Adipocyte (in vitro differentiated cells): ENCODE results near the gene FAM81A.
A peak's percentile ranks its signal among the peaks of the same experiment; 100 is the strongest.
"Not testable (repeated sequence)": the region's sequence is repeated elsewhere in the genome, so short reads cannot be mapped to it uniquely, and the experiment has no call there.

ENCODE experiments used
- DNase-seq: peaks from one replicate; pipeline ENCODE4 v3.0.0-alpha.2; 2015; ENCODE audit warnings: low read depth
- H3K27me3 ChIP-seq: replicated peaks from 2 replicates; pipeline ENCODE4 v1.7.0; 2013; ENCODE audit warnings: mild to moderate bottlenecking, low read length, moderate library complexity; ENCODE audit not compliant: control insufficient read depth, insufficient read depth
- H3K36me3 ChIP-seq: 2 replicates; pipeline ENCODE4 v1.7.0; 2013; ENCODE audit warnings: low read length, mild to moderate bottlenecking, moderate library complexity; ENCODE audit not compliant: control insufficient read depth, insufficient read depth, severe bottlenecking
- H3K4me1 ChIP-seq: 2 replicates; pipeline ENCODE4 v1.7.0; 2013; ENCODE audit warnings: mild to moderate bottlenecking, low read length, moderate library complexity; ENCODE audit not compliant: control insufficient read depth, insufficient read depth
- H3K4me3 ChIP-seq: 2 replicates; pipeline ENCODE4 v1.7.0; 2013; ENCODE audit warnings: mild to moderate bottlenecking, low read length, moderate library complexity
- H3K9ac ChIP-seq: 2 replicates; pipeline ENCODE4 v1.7.0; 2013; ENCODE audit warnings: mild to moderate bottlenecking, low read length, moderate library complexity
- H3K9me3 ChIP-seq: 2 replicates; pipeline ENCODE4 v1.7.0; 2013; ENCODE audit warnings: mild to moderate bottlenecking, low read length, moderate library complexity; ENCODE audit not compliant: control insufficient read depth

FAM81A gene

DNA sequence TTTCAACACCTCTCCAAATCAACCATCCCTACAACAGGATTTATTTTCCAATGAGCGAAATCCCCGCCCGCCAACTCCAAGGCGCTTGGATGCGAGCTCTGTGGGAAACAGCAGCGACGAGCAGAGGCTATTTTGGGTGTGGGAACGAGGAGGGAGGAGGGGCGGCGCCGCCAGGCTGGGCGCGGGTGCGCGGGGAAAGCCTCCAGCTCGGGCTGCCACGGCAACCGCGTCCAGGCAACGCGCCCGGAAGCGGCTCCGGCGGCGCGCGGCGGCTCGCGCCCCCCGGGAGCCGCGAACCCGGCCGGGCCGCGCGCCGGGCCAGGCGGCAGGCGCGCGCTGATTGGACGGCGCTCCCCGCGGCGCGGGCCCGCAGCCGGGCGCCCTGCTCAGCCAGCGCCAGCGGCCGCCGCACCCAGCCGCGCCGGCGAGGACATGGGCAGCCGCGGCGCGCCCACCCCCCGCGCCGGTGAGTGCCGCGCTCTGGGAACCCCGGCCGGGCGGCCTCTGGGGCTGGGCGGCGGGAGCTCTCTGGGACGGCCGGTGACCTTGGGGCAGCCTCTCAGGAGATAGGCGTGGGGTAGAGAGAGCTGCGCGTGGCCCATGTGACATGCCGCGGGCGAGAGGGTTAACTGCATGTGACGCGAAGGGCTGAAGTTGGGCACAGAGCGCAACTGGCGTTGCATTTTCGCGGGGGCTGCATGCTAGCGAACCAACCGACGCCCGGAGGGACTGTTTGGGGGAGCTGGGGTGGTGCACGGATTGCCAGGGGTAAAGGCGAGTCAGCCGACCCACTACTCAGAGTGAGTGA, at the start of gene FAM81A:
Gene FAM81A, plus strand, starts transcription at position 370 of the 808 bp plus-strand sequence. CDS start 20,441 bp downstream, outside the sequence.
- Histone ChIP-seq H3K27me3 (peaks cover 3% of the 10 kb centered on the region), H3K4me3 (peak within 1 kb of the TSS; percentile 79), H3K9me3 (no peaks in the 10 kb centered on the region), H3K9ac (peak within 1 kb of the TSS; percentile 38), H3K4me1 (peaks cover 13% of the 10 kb centered on the region), H3K36me3 (no peaks in the 10 kb centered on the region)
- DNase-seq: peak; percentile 89

DNA sequence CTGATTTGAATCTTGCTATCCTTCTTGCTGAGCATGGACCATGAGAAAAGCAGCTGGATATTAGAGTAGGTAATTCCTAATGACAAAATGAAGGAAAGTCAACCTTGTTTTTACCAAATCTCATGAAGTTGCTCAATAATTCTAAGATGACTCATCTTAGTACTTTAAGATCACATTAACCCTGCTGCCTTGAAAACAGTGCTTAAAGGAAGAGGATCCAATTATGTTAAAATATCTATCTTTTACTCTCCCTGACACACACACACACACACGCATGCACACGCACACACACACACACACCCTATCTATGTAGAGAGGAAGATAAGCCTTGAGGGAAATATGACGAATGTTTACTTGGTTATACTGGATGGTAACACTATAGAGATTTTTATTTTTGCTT, 49.3 kb upstream of the FAM81A start:
- H3K4me1 ChIP-seq: peaks cover 13% of the 10 kb centered on the region
- no peak overlapping the region for H3K9ac ChIP-seq
- H3K27me3 ChIP-seq: no peaks in the 10 kb centered on the region
- H3K9me3 ChIP-seq: no peaks in the 10 kb centered on the region
- no peaks in the 10 kb centered on the region for H3K36me3 ChIP-seq
- peak; percentile 75 for DNase-seq
- peak overlapping the region; percentile 12 for H3K4me3 ChIP-seq

DNA sequence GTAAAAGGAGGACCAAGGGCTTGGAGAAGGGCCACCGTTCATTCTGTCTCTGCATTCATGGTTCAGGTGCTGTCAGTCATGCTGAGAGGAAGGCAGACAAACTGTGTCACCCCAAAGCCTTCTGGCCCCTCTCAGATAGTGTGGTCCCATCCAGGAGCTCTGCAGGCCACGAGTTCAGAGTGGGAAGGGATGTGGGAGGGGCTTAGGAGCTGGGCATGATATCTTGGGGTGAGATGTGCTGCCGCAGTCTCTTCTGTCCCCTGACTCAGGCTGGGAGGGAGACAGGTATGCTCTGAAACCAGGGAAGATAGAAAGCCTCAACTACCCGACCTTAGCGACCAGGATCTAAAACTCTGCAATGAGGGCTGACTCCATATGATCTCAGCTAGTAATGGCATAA, 45.7 kb upstream of the FAM81A start:
- Histone ChIP-seq H3K36me3 (no peaks in the 10 kb centered on the region), H3K27me3 (no peaks in the 10 kb centered on the region), H3K9ac (no peak overlapping the region), H3K4me3 (no peak overlapping the region), H3K4me1 (peaks cover 13% of the 10 kb centered on the region), H3K9me3 (no peaks in the 10 kb centered on the region)
- DNase-seq: no peak

DNA sequence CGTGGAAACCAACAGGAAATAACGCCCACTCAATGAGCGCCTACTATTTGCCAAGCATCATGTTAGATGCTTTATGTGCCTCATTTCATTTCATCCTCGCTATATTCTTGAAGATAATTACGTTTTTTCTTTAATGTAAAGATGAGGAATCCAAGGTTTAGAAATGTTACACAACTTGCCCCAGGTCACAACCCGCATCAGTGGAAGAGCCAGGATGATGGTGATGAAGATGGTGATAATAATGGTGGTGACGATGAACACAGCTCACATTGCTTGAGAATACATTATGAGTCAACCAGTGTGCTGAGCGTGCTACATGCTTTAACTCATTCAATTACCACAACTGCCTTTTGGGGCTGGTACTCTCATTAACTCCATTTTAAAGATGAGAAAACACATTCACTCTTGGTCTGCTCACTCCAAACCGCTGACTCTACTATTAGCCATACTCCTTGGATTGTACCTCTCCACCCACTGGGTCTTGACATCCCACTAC, 43.8 kb upstream of the FAM81A start:
- H3K9me3 ChIP-seq: no peaks in the 10 kb centered on the region
- H3K4me1 ChIP-seq: no peaks in the 10 kb centered on the region
- no peak for DNase-seq

DNA sequence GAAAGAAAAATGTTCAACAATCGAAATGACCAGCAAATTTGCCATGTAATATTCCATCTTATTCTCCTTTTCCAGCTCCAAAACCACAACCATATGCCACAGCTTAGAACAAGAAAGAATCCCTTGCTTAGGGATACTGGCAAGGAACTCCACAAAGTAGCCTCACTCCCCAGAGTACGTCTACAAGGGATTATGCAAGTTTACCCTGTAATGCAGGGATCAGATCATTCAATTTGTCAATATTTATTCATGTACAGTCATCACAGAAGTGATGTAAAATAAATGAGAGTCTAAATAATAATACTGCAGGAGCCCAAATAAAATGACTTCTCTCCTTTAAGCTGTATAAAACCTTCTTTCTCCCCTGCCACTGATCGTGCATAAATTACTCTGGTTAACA, 41.8 kb upstream of the FAM81A start:
- peaks cover 4% of the 10 kb centered on the region for H3K27me3 ChIP-seq
- H3K4me3 ChIP-seq: no peak overlapping the region
- DNase-seq: no peak
- no peaks in the 10 kb centered on the region for H3K4me1 ChIP-seq
- H3K36me3 ChIP-seq: no peaks in the 10 kb centered on the region
- H3K9me3 ChIP-seq: no peaks in the 10 kb centered on the region
- H3K9ac ChIP-seq: no peak overlapping the region

More for the DNA sequence above, 43.8 kb upstream of the FAM81A start:
- H3K9ac ChIP-seq: no peak overlapping the region
- H3K4me3 ChIP-seq: no peak overlapping the region
- peaks cover 4% of the 10 kb centered on the region for H3K27me3 ChIP-seq
- H3K36me3 ChIP-seq: no peaks in the 10 kb centered on the region

DNA sequence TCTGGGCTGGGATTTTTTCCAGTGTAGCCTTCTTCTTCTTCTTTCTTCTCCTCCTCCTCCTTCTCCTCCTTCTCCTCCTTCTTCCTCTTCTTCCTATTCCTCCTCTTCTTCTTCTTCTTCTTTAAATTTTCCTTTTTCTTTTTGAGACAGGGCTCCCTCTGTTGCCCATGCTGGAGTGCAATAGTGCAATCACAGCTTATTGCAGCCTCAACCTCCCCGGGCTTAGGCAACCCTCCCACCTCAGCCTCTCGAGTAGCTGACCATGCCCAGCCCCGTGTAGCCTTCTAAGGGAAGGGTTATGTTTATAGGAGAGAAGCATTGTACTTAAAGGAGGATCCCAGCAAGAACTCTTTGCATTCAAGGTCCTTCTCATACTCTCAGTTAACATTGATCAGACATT, 41.3 kb upstream of the FAM81A start:
- H3K36me3 ChIP-seq: no peaks in the 10 kb centered on the region
- no peak for DNase-seq
- no peak overlapping the region for H3K9ac ChIP-seq
- H3K27me3 ChIP-seq: peaks cover 4% of the 10 kb centered on the region
- no peaks in the 10 kb centered on the region for H3K4me1 ChIP-seq
- no peak overlapping the region for H3K4me3 ChIP-seq
- H3K9me3 ChIP-seq: no peaks in the 10 kb centered on the region

DNA sequence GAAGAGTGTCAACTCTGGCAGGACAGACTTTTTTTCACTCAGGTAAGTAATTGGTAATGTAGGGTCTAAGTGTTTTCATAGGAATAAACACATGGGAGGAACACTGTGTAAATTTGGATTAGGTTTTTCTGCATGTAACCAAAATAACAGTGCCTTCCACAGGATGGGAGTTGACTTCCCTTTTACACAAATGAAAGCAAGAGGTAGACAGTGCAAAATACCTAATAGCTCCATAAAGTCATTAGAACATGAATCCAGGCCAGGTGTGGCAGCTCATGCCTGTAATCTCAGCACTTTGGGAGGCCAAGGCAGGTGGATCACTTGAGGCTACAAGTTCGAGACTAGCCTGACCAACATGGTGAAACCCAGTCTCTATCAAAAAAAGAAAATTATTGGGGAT, 39.8 kb upstream of the FAM81A start:
- Histone ChIP-seq H3K9me3 (no peaks in the 10 kb centered on the region), H3K4me3 (no peak overlapping the region), H3K4me1 (no peaks in the 10 kb centered on the region), H3K27me3 (peaks cover 4% of the 10 kb centered on the region), H3K9ac (no peak overlapping the region), H3K36me3 (no peaks in the 10 kb centered on the region)
- no peak for DNase-seq

DNA sequence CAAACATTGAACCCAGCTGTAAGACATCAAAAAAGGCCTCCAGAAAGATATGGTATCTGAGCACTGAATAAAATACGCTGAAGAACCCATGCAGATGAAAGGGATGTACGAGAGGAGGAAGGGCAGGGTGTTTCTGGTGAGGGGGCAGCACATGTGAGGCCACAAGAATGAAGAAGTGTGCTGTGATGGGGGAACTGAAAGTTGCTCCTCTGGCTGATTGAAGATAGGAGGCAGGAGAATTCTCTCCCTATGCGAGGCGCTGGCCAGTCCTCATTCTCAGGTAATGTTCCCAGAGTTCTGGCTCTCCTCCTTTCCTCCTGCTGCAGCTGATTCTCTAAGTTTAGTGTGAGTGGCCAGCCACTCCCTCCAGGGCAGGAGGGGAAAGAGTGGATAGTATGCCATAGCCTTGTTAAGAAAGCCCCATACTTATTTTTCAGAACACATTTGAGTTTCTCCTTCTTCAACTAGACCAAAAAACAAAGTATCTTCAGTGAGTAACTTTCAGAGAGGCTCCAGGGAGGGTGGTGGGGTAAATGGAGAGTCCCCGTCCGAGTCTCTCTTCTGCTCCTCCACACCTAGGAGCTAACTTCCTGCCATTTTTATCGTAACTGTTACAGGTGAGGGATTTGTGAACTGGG, 38.4 kb upstream of the FAM81A start:
- Histone ChIP-seq H3K4me3 (no peak overlapping the region), H3K27me3 (peaks cover 4% of the 10 kb centered on the region), H3K36me3 (no peaks in the 10 kb centered on the region), H3K4me1 (no peaks in the 10 kb centered on the region), H3K9ac (no peak overlapping the region), H3K9me3 (no peaks in the 10 kb centered on the region)
- DNase-seq: no peak

DNA sequence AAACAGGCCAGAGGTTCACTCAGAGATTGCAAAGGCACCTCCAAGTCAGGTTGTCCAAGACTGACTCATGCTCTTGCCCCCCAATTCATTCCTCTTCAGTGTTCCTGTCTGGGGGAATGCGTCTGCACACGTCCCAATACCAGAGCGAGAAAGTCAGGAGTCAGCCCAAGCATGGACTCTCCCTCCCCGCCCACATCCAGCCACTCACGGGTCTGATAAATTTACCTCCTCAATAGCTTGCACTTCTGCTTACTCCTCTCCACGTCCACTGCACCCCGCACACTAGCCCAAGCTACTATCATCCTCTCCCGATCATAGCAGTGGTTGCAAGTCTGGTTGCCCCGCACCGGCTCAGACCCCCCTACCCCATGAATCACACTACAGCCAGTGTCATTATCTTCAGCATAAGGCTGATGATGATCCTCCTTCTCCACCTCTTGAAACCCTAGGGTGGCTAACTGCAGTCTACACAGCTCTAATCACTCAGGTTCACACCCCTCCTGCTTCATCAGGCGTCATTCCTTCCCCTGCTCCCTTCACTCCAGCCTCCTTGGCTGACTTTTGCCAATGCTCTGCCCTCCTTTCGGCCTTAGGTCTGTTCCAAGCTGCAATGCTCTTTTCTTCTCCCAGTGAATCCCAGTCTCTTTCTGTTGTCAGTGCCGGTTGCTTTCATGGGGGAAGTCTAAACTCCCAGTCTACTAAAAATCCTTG, 37.7 kb upstream of the FAM81A start:
- Histone ChIP-seq H3K27me3 (peaks cover 4% of the 10 kb centered on the region), H3K9me3 (no peaks in the 10 kb centered on the region), H3K4me1 (no peaks in the 10 kb centered on the region), H3K4me3 (no peak overlapping the region), H3K36me3 (no peaks in the 10 kb centered on the region), H3K9ac (no peak overlapping the region)
- no peak for DNase-seq

DNA sequence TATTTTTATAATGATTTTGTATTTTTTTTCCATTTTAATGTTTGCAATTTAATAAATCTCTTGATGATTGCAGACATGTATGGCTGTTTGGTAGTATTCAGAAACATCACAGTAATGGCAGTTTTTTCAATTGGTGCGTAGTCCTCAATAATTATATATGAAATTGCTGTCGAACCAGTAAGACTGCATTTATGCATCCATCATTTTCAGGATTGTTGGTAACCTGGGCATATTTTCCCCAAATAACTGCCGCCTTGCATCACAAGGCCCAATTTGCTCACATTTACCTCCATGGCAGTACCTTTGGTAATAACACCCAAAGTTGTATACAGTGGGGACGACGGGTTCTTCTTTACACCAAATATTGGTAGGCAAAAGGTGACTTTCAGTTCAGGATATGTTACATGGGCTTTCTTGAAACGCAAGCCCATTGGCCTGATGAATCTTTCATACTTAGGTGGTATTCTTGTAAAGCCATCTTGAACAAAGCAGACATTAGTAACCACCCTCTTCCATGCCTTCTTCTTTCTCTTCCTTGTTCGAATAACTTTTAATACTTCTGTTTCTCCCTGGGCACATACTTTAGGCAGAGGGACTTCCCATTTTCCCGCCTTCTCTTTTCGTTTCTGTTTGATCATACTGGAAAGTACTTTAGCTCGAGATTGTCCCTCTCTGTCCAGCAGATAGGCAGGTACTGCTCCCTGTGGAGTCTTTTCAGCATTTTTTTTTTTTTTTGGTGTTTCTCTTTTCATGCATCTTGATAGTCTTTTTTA, 36.7 kb upstream of the FAM81A start:
- H3K4me1 ChIP-seq, H3K27me3 ChIP-seq, H3K9me3 ChIP-seq, DNase-seq, H3K4me3 ChIP-seq, H3K36me3 ChIP-seq, H3K9ac ChIP-seq: not testable (repeated sequence)
